Measurements from ENCODE around the gene GTPBP4. TPM values are rescaled to one million over a fixed set of nuclear protein-coding genes. Genes with fewer than 3 reads are reported as not detected.
A peak's percentile ranks its signal among the peaks of the same experiment; 100 is the strongest.

The GTPBP4 gene
- total RNA-seq, 1 experiment from 2014 or later: 111 TPM

DNA sequence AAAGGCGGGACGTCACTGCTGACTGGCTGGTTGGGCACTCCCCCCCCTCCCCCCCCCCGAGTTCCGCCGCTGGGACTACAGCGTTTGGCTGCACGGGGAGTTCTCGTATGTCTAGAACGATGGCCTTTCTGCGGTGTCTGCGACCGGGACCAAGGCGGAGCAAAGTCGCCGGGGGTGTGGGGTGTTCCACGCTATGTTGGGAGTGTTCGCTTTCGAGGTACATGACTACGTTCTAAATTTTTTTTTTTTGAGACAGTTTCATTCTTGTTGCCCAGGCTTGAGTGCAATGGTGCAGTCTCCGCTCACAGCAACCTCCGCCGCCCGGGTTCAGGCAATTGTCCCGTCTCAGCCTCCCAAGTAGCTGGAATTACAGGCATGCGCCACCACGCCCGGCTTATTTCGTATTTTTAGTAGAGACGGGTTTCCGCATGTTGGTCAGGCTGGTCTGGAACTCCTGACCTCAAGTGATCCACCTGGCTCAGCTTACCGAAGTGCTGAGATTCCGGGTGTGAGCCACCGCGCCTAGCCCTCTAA lies 61.3 kb downstream of the GTPBP4 start:
- Histone ChIP-seq H3K9me3 (ENCODE audit: control insufficient read depth in 1 of 2, insufficient read depth in 1 of 2, low read depth in 1 of 2, low read length in 2 of 2) (no peaks in the 10 kb centered on the region), H3K9ac (ENCODE audit: low read length) (peak overlapping the region; percentile 84), H3K27ac (ENCODE audit: low read depth, low read length) (peak overlapping the region; percentile 78), H3K27me3 (ENCODE audit: insufficient read depth, low read length) (no peaks in the 10 kb centered on the region), H4K20me1 (ENCODE audit: insufficient read depth) (no peaks in the 10 kb centered on the region; the same call in 1 of the 2 replicates), H3K36me3 (ENCODE audit: control insufficient read depth in 1 of 2, insufficient read depth in 2 of 2, low read length in 2 of 2) (no peaks in the 10 kb centered on the region; a peak in 2 of 4 replicates), H3K9me2 (ENCODE audit: insufficient read depth) (no peaks in the 10 kb centered on the region), H3K79me2 (ENCODE audit: insufficient read depth, low read length) (peaks cover 80% of the 10 kb centered on the region), H3K4me3 (replicated peaks in 1 of 2; ENCODE audit: low read depth in 1 of 2, low read length in 2 of 2) (peak overlapping the region; percentile 90 to 91), H3K4me1 (ENCODE audit: control insufficient read depth in 1 of 2, insufficient read depth in 2 of 2, low read length in 2 of 2) (peaks cover 16 to 25% of the 10 kb centered on the region in 2 experiments), H2AFZ (ENCODE audit: low read depth, low read length, poor library complexity, severe bottlenecking) (no peak overlapping the region), H3K4me2 (ENCODE audit: low read length) (peak overlapping the region; percentile 93)
- CTCF ChIA-PET: interaction anchor here (0.6 kb wide), 1 partner anchor 829 kb away, joined by 3 read pairs; no protein-coding TSS in a partner anchor
- ATAC-seq: no peak
- TF ChIP-seq POLR2AphosphoS5 (IDR thresholded peaks at IDR 0.05; ENCODE audit: low read depth, low read length) (peak; percentile 67; the same call in 1 of the 2 replicates), YY1 (IDR thresholded peaks at IDR 0.05; ENCODE audit: extremely low read depth, insufficient replicate concordance, low read depth, low read length) (no peak)
- RAD21 ChIA-PET (ENCODE audit: low non-redundant PET in 1 of 2, low total read pairs in 2 of 2, uncharacterized antibody in 2 of 2, unreplicated experiment in 2 of 2): no interaction called here
- intact Hi-C loops (cut with micrococcal nuclease): no loop called here
- BruUV-seq (replicated peaks): TSS peak; percentile 80
- DNase-seq (ENCODE audit: low read depth, low spot score): no peak
- POLR2A ChIA-PET: interaction anchor here (0.7 to 1.3 kb wide), 3 partner anchors 17 to 47 kb away, joined by 3 to 6 read pairs (median 4); no protein-coding TSS in a partner anchor

DNA sequence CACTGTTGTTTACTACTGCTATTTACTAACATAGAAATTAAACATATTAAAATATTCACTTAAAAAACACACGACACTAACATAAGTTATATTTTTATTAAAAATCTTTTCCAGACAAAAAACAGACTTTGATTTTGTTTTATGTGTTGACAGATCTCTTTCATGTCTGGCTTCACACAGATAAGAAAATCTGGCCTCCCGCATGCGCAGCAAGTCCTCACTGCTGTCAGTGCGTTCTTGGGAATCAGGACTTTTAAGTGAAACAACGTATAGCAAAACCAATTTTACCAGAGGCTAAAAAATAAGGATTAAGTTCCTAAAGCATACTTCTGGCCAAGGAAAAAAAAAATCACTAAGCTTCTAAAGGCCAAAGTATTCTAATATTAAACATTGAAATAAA lies 61.9 kb downstream of the GTPBP4 start:
- no peaks in the 10 kb centered on the region for H3K9me3 ChIP-seq (ENCODE audit: control insufficient read depth in 1 of 2, insufficient read depth in 1 of 2, low read depth in 1 of 2, low read length in 2 of 2)
- H3K27me3 ChIP-seq (ENCODE audit: insufficient read depth, low read length): no peaks in the 10 kb centered on the region
- TF ChIP-seq RAD21 (IDR thresholded peaks at IDR 0.05; ENCODE audit: low read depth) (no peak), SIN3A (IDR thresholded peaks at IDR 0.05; ENCODE audit: low read depth) (no peak), ELF1 (IDR thresholded peaks at IDR 0.05; ENCODE audit: borderline replicate concordance, low read depth) (no peak), YY1 (IDR thresholded peaks at IDR 0.05; ENCODE audit: extremely low read depth, insufficient replicate concordance, low read depth, low read length) (no peak), SRF (IDR thresholded peaks at IDR 0.05; ENCODE audit: low read depth) (no peak), EZH2 (IDR thresholded peaks at IDR 0.05) (no peak), JUND (IDR thresholded peaks at IDR 0.05) (no peak), CBX3 (IDR thresholded peaks at IDR 0.05; ENCODE audit: low read depth) (no peak), ZNF274 (IDR thresholded peaks at IDR 0.05; ENCODE audit: low read depth, low read length) (no peak), EZH2phosphoT487 (IDR thresholded peaks at IDR 0.05; ENCODE audit: borderline replicate concordance) (no peak), CEBPB (IDR thresholded peaks at IDR 0.05; ENCODE audit: low read depth) (no peak), TCF7L2 (IDR thresholded peaks at IDR 0.05; ENCODE audit: borderline replicate concordance, extremely low read depth, insufficient read depth, insufficient read length) (no peak)
- TF ChIP-seq, protein P1, sequence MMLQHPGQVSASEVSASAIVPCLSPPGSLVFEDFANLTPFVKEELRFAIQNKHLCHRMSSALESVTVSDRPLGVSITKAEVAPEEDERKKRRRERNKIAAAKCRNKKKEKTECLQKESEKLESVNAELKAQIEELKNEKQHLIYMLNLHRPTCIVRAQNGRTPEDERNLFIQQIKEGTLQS (IDR thresholded peaks at IDR 0.05): no peak
- TF ChIP-seq, protein P2, sequence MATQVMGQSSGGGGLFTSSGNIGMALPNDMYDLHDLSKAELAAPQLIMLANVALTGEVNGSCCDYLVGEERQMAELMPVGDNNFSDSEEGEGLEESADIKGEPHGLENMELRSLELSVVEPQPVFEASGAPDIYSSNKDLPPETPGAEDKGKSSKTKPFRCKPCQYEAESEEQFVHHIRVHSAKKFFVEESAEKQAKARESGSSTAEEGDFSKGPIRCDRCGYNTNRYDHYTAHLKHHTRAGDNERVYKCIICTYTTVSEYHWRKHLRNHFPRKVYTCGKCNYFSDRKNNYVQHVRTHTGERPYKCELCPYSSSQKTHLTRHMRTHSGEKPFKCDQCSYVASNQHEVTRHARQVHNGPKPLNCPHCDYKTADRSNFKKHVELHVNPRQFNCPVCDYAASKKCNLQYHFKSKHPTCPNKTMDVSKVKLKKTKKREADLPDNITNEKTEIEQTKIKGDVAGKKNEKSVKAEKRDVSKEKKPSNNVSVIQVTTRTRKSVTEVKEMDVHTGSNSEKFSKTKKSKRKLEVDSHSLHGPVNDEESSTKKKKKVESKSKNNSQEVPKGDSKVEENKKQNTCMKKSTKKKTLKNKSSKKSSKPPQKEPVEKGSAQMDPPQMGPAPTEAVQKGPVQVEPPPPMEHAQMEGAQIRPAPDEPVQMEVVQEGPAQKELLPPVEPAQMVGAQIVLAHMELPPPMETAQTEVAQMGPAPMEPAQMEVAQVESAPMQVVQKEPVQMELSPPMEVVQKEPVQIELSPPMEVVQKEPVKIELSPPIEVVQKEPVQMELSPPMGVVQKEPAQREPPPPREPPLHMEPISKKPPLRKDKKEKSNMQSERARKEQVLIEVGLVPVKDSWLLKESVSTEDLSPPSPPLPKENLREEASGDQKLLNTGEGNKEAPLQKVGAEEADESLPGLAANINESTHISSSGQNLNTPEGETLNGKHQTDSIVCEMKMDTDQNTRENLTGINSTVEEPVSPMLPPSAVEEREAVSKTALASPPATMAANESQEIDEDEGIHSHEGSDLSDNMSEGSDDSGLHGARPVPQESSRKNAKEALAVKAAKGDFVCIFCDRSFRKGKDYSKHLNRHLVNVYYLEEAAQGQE (IDR thresholded peaks at IDR 0.05; ENCODE audit: low read depth): no peak
- intact Hi-C loops (cut with micrococcal nuclease): loop anchor here (10.0 kb wide), 1 partner anchor 115 kb away; the partner anchor contains the start of gene LARP4B
- H3K4me3 ChIP-seq (replicated peaks in 1 of 2; ENCODE audit: low read depth in 1 of 2, low read length in 2 of 2): peak overlapping the region; percentile 90 to 91
- peak overlapping the region; percentile 93 for H3K4me2 ChIP-seq (ENCODE audit: low read length)
- RAD21 ChIA-PET (ENCODE audit: low non-redundant PET in 1 of 2, low total read pairs in 2 of 2, uncharacterized antibody in 2 of 2, unreplicated experiment in 2 of 2): no interaction called here
- POLR2A ChIA-PET: no interaction called here
- no peak overlapping the region for H2AFZ ChIP-seq (ENCODE audit: low read depth, low read length, poor library complexity, severe bottlenecking)
- peaks cover 19 to 32% of the 10 kb centered on the region in 2 experiments for H3K4me1 ChIP-seq (ENCODE audit: control insufficient read depth in 1 of 2, insufficient read depth in 2 of 2, low read length in 2 of 2)
- CTCF ChIA-PET: no interaction called here
- H3K27ac ChIP-seq (ENCODE audit: low read depth, low read length): peak overlapping the region; percentile 78; the same call in 1 of the 2 replicates
- DNase-seq (ENCODE audit: low read depth, low spot score) (no peak), ATAC-seq (no peak)
- H3K9me2 ChIP-seq (ENCODE audit: insufficient read depth): no peaks in the 10 kb centered on the region
- no peaks in the 10 kb centered on the region; a peak in 2 of 4 replicates for H3K36me3 ChIP-seq (ENCODE audit: control insufficient read depth in 1 of 2, insufficient read depth in 2 of 2, low read length in 2 of 2)
- no peaks in the 10 kb centered on the region; the same call in 1 of the 2 replicates for H4K20me1 ChIP-seq (ENCODE audit: insufficient read depth)
- peaks cover 80% of the 10 kb centered on the region for H3K79me2 ChIP-seq (ENCODE audit: insufficient read depth, low read length)
- peak overlapping the region; percentile 84 for H3K9ac ChIP-seq (ENCODE audit: low read length)
- no TSS peak for BruUV-seq (replicated peaks)
